Memory B cell (primary cell): ENCODE data around the gene RIMOC1.
A peak's percentile ranks its signal among the peaks of the same experiment; 100 is the strongest.

ENCODE experiments used
- ATAC-seq: fragments of 150-1000 bp; cut with Tn5 transposase; 2 replicates; pipeline ENCODE4 v1.10.0; 2021; ENCODE audit warnings: low read depth, mild to moderate bottlenecking, moderate library complexity
- DNase-seq, 2 donors: peaks; one replicate each; pipeline ENCODE4 v3.0.0; 2022; ENCODE audit warnings: low spot score in 2 of 2
- H3K27ac Mint-ChIP-seq: one replicate; pipeline ENCODE4 v1.8.0; 2022; ENCODE audit warnings: mild to moderate bottlenecking, moderate library complexity, mixed read lengths
- H3K27me3 Mint-ChIP-seq: one replicate; pipeline ENCODE4 v1.8.0; 2022; ENCODE audit warnings: mixed read lengths
- H3K36me3 Mint-ChIP-seq: one replicate; pipeline ENCODE4 v1.8.0; 2022; ENCODE audit warnings: mild to moderate bottlenecking, mixed read lengths
- H3K4me1 Mint-ChIP-seq: one replicate; pipeline ENCODE4 v1.8.0; 2022; ENCODE audit warnings: mixed read lengths
- H3K4me3 Mint-ChIP-seq: one replicate; pipeline ENCODE4 v1.8.0; 2022; ENCODE audit warnings: mild to moderate bottlenecking, moderate library complexity, mixed read lengths
- H3K9me3 Mint-ChIP-seq: one replicate; pipeline ENCODE4 v1.8.0; 2022; ENCODE audit warnings: mixed read lengths

RIMOC1 gene, protein sequence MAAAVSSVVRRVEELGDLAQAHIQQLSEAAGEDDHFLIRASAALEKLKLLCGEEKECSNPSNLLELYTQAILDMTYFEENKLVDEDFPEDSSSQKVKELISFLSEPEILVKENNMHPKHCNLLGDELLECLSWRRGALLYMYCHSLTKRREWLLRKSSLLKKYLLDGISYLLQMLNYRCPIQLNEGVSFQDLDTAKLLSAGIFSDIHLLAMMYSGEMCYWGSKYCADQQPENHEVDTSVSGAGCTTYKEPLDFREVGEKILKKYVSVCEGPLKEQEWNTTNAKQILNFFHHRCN

DNA sequence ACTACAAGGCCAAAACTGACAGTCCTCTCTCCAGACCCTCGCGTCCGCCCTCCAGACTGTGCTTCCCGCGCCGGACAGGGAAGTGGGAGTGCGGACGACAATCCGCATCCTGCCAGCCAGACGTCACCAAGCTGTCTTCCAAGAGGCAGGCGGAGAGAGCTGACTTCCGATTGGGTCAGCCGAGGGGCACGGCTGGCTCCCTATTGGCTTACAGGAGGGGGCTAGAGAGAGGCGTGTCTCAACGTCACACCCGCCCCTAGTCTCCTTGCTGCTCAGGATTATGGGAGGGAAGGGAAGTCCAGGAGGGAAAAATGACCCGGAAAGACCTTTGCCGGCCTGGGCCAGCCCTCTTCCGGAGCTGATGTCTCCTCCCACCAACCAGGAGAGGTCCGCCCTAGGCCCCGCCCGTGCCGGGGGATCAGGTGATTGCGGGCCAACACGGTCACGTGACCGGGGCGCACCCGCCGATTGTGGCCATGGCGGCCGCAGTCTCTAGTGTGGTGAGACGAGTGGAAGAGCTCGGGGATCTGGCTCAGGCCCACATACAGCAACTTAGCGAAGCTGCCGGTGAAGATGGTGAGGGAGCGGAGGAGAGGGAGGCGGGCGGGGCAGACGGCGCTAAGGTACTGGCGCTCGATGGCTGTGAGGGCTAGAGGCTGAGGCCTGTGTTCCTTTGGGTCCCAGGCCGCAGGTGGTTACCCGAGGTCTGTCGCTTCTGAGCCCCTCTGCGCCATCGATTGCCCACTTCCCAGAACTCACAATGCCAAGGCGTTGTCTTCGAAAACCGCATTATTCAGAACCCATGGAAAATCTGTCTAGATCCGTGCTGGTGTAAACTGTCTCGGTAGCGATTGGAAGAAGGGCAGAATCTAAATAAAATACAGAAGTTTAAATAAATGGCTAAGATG is at the start of gene RIMOC1:
Gene RIMOC1, plus strand, starts transcription at position 453 of the 908 bp plus-strand sequence. Its CDS starts 24 bp downstream, at position 477.
- Mint-ChIP-seq H3K9me3 (no peaks in the 10 kb centered on the region), H3K36me3 (peaks cover 9% of the 10 kb centered on the region), H3K4me1 (peaks cover 20% of the 10 kb centered on the region), H3K27me3 (no peaks in the 10 kb centered on the region), H3K27ac (peak within 1 kb of the TSS; percentile 99), H3K4me3 (peak within 1 kb of the TSS; percentile 98)
- DNase-seq, result peak; percentile 95
- ATAC-seq, result peak; percentile 87

DNA sequence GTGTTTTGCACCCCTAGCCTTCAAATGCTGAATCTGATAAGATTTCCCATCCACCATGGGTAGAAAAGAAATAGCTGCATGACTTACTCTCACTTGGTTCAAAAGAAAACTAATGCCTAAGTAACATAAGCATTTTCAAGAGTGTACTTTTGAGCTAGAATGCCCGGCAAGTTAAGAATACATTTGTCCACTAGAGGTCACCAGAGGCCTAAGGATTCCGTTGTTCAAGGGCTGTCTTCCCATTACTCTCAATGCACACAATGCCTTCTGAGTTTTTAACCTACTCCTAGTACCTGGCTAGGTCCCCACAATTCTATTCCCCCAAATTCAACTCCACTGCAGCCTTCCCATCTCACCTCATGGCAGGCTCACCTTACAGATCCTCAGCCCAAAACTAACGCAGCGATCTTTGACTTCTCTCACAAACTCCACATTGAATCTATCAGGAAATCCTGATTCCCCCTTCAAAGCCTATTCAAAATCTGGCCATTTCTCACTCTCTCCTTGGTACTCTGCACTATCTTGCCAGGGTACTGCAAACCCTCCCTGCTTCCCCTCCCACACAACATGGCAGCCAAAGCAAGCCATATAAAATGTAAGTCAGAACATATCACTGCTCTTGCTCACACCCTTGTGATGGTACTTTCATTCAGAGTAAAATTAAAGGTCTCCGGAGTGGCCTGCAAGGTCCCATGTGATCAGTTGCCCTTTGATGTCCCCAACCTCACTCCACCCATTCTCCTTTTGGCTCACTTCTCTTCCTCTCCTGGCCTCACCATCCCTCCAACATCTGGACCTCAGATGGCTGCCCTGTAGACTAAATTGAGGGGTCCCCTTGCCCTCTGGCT is 47.3 kb upstream of the RIMOC1 start:
- Mint-ChIP-seq H3K36me3 (peaks cover 9% of the 10 kb centered on the region), H3K9me3 (no peaks in the 10 kb centered on the region), H3K27me3 (no peaks in the 10 kb centered on the region), H3K27ac (no peak overlapping the region), H3K4me3 (no peak overlapping the region), H3K4me1 (peaks cover 3% of the 10 kb centered on the region)
- peak; percentile 89 for ATAC-seq
- DNase-seq, result peak; percentile 57 to 69

DNA sequence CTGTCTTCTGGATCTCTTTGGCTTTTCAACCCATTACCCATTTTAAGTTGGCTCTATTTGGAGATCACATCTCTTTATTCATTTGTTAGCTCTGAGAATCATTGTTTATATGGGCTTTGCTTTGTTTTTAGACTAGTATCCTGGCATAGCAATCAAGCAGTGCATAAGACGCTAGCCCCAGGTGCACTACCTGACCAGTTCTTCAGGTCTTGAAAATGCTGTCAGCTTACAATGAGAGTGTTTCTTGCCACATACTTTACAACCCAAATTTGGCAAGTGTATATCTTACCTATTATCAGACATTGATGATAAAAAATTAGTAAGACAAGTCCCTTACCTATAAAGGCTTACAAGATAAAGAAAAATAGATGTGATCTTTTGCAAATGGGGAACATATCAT is 46.2 kb upstream of the RIMOC1 start:
- peaks cover 3% of the 10 kb centered on the region for H3K4me1 Mint-ChIP-seq
- no peaks in the 10 kb centered on the region for H3K9me3 Mint-ChIP-seq
- no peak for DNase-seq
- peaks cover 10% of the 10 kb centered on the region for H3K36me3 Mint-ChIP-seq
- no peak for ATAC-seq
- H3K27ac Mint-ChIP-seq, result no peak overlapping the region
- H3K27me3 Mint-ChIP-seq, result no peaks in the 10 kb centered on the region
- no peak overlapping the region for H3K4me3 Mint-ChIP-seq

DNA sequence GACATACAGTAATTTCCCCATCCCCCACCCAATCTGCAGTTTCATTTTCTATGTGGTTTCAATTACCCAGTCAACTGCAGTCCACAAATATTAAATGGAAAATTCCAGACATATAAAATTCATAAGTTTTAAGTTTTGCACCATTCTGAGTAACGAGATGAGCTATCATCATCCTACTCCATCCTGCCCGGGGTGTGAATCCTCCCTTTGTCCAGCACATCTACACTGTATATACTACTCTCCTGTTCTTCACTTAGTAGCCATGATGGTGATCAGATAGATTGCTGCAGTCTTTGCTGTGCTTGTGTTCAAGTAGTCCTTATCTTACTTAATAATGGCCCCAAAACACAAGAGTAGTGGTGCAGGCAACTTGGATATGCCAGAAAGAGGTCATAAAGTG is 45.3 kb upstream of the RIMOC1 start:
- Mint-ChIP-seq H3K36me3 (peaks cover 9% of the 10 kb centered on the region), H3K4me3 (no peak overlapping the region), H3K4me1 (peaks cover 4% of the 10 kb centered on the region), H3K27me3 (no peaks in the 10 kb centered on the region), H3K9me3 (no peaks in the 10 kb centered on the region), H3K27ac (peak overlapping the region; percentile 42)
- ATAC-seq (no peak), DNase-seq (no peak)

DNA sequence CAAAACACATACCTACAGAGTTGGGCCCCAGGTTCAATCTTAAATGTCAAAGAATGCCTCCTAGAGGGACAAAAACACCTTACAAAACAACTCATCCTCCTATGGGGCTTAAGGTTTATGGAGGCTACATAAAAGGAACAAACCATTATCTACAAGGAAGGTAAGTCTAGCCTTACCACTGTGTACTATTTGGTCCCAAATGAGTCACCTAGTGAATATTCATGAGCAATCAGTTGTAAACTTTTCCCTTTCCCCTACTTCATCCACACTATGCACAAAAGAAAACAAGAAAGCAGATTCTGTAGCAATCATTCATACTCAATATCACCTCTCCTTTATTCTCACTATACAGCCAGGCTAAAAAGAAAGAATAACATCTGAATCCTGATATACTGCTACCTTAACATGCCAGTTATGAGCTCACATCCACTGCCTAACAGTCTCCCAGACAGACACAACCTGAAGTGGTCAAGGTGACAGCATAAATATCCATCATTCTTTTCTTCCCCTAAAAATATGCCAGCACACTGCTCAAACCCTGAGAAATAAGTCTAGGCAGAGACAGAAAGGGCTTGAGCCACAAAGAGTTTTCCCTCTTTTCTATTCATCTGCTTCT is 40.2 kb upstream of the RIMOC1 start:
- Mint-ChIP-seq H3K27me3 (no peaks in the 10 kb centered on the region), H3K36me3 (peaks cover 11% of the 10 kb centered on the region), H3K9me3 (no peaks in the 10 kb centered on the region), H3K27ac (peak overlapping the region; percentile 62), H3K4me3 (no peak overlapping the region), H3K4me1 (peaks cover 34% of the 10 kb centered on the region)
- no peak for ATAC-seq
- no peak for DNase-seq

DNA sequence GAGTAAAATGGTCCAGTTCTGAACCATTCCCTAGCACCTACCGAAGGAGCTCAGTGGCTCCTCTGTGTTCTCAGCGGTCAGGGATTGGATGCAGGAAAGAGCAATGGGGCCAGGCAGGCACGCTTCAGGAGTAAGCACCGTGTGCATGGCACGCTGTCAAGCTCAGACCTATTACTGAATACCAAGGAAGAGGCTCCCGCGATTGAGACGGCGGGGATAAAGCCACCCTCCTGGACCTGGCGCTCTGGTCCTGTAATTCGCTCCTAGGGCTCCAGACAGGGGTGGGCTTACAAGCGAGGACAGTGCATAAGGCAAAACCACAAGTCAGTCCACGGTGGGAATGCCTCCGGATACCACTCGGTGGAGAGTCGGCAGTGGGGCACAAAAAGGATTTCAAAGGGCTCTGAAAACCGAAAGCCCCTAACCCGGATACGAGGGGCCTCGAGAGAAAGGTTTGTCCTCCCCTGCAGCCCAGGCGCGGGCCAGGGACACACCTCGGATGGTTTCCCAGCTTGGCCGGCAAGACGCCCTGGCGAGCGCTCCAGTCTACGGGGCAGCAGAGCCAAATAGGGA is 34.9 kb upstream of the RIMOC1 start:
- no peaks in the 10 kb centered on the region for H3K27me3 Mint-ChIP-seq
- DNase-seq (no peak), ATAC-seq (no peak)
- peaks cover 4% of the 10 kb centered on the region for H3K36me3 Mint-ChIP-seq
- H3K4me1 Mint-ChIP-seq, result peaks cover 33% of the 10 kb centered on the region
- H3K9me3 Mint-ChIP-seq, result no peaks in the 10 kb centered on the region
- H3K27ac Mint-ChIP-seq, result peak overlapping the region; percentile 94
- peak overlapping the region; percentile 88 for H3K4me3 Mint-ChIP-seq

DNA sequence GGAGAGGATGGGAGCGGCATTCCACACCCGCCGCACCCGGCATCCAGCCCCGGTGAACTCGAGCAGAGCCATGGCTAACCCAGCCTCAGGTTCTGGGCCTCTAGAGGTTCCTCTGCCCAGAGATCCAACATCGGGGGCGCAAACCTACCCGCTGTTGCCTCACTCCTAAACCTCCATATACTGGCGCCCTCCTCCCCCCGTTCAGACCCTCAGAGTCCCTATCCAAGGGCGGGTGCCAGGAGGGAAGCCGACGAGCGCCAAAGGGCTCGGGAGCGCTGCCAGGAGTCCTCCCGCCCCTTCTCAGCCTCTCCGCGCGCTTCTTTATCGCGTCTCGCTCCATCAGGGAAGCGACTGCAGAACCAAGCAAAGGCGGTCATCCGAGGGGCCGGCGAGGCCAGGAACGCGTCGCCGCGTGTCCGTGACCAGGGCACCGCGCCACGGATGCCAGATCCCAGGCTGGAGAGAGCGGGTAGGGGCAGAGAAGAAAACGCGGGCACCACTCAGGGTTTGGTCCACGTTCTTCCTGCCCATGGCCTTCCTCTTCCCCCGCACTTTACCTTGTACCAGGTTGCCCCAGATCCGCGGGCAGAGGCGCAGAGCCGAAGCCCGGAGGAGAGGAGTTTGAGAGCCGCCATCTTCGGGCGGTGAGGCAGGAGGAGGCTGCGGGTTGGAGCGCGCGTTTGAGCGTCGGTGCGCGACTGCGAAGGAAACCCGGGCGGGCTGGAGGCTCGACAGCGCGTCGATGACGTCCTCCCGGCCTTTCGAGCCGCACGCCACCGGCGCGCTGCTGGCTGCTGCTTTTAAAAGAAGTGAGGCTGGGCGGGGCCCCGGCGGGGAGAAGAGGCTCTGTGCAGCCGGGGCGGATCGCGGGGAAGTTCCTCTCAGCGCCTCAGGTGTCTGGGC is 34.2 kb upstream of the RIMOC1 start, which contains the start of gene OXCT1:
Gene OXCT1, minus strand, starts transcription at position 702 of the 903 bp plus-strand sequence. Its CDS starts 67 bp downstream, at position 635.
- Mint-ChIP-seq H3K27ac (peak within 1 kb of the TSS; percentile 94), H3K36me3 (peaks cover 4% of the 10 kb centered on the region), H3K4me1 (peaks cover 29% of the 10 kb centered on the region), H3K4me3 (peak within 1 kb of the TSS; percentile 88), H3K27me3 (no peaks in the 10 kb centered on the region), H3K9me3 (no peaks in the 10 kb centered on the region)
- ATAC-seq, result peak; percentile 93
- peak; percentile 88 to 92 for DNase-seq

DNA sequence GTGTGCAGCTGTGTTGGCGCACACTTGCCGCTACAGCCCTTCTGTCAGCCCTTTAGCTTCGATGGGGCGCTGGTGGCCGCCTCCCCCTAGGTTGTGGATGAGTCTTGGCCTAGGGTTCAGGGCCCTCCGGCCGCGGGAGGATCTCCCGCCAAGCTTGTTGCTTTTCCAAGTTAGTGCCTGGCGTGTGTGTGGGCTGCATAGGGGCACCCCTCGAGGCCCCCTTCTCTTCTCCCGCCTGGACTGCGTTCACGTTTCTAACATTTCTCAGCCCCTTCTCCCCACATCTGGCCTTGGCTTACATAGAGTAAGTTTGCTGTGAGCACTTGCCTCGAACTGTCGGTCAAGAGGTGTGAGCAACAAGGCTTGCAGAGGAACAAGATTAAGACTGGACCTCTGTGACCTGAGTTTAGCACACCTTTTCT is 33.5 kb upstream of the RIMOC1 start:
- H3K9me3 Mint-ChIP-seq, result no peaks in the 10 kb centered on the region
- ATAC-seq (no peak), DNase-seq (no peak)
- peaks cover 4% of the 10 kb centered on the region for H3K36me3 Mint-ChIP-seq
- peaks cover 25% of the 10 kb centered on the region for H3K4me1 Mint-ChIP-seq
- H3K4me3 Mint-ChIP-seq, result peak overlapping the region; percentile 88
- H3K27me3 Mint-ChIP-seq, result no peaks in the 10 kb centered on the region
- H3K27ac Mint-ChIP-seq, result peak overlapping the region; percentile 94

DNA sequence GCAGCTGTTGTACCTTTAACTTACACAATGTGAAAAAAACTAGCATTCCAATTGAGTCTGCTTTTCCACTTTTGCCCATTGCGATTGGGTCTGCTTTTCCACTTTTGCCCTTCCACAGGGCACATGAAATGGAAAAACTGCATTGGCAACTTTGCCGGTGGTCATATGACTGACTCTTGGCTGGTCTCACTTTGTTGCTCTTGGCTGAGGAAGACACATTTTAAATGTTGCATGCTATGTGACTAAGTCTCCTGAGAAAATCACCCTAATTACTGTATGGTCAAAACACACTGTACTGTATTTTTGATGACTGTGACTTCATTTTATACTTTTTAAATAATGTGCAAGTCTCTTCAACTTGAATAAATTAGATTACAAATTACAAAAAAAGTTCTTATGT is 32.3 kb upstream of the RIMOC1 start:
- Mint-ChIP-seq H3K4me3 (no peak overlapping the region), H3K36me3 (peaks cover 2% of the 10 kb centered on the region), H3K27ac (no peak overlapping the region), H3K9me3 (no peaks in the 10 kb centered on the region), H3K27me3 (no peaks in the 10 kb centered on the region), H3K4me1 (peaks cover 18% of the 10 kb centered on the region)
- DNase-seq, result no peak
- no peak for ATAC-seq

DNA sequence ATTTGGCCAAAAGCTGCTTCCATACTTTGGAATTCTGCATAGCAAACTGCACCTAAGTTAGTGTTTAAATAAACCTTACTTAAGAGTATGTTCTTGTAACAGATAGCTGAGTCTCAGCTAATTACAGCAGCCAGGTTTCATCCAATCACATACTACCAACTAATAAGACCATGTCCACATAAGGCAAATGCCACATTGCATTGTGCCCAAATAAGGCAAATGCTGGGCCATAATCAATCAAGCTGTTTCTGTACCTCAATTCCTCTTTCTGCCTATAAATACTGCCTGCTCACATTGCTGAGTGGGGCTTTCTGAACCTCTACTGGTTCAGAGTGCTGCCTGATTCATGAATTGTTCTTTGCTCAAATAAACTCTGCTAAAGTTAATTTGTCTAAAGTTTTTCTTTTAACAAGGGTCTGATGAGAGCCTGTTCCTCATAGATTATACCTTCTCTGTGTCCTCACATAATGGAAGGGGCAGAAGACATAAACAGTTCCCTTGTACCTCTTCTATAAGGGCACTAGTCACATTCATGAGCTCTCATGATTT is 29.6 kb upstream of the RIMOC1 start:
- Mint-ChIP-seq H3K9me3 (no peaks in the 10 kb centered on the region), H3K4me1 (peaks cover 3% of the 10 kb centered on the region), H3K36me3 (no peaks in the 10 kb centered on the region), H3K27me3 (no peaks in the 10 kb centered on the region), H3K4me3 (no peak overlapping the region), H3K27ac (no peak overlapping the region)
- ATAC-seq (no peak), DNase-seq (no peak)

DNA sequence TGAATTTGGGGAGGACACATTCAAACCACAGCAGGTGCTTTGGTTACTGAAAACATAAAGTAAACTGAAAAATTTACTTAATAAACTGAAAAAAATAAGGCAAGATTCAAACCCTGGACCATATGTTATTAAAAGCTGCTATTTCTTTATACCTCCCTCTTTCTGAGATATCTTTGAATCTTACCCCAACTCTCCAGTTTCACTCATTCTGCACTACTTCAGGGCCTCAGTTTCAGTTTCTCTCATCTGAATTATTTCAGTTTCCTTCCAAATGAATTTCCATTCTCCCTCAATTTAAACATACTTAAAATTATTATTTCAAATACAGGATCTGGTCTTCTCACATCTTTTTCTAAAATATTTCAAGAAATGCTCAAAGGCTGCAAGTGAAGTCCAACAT is 29.0 kb upstream of the RIMOC1 start:
- H3K27ac Mint-ChIP-seq, result no peak overlapping the region
- no peaks in the 10 kb centered on the region for H3K36me3 Mint-ChIP-seq
- ATAC-seq, result no peak

DNA sequence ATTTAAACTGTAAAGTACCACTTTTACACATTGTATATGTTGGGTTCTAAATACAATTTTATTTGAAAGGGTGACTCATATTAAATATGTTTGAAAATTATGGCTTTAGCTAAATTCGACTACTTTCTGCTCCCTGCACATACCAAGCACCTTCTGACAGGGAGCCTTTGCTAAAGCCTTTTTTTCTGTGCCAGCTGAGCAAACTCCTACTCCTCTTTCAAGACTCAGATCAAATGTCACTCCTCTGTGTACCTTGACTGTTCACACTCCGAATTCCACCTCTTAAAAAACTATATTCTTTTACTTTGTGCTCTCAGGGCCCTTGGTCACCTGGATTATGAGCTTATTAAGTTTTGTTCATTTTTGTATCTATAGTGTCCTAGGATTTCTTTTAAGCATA is 27.5 kb upstream of the RIMOC1 start:
- H3K4me3 Mint-ChIP-seq, result no peak overlapping the region
- H3K27ac Mint-ChIP-seq, result no peak overlapping the region
- H3K27me3 Mint-ChIP-seq, result peaks cover 4% of the 10 kb centered on the region
- no peaks in the 10 kb centered on the region for H3K9me3 Mint-ChIP-seq
- H3K4me1 Mint-ChIP-seq, result no peaks in the 10 kb centered on the region
- H3K36me3 Mint-ChIP-seq, result no peaks in the 10 kb centered on the region
- ATAC-seq (no peak), DNase-seq (no peak)

More for the DNA sequence above, 29.0 kb upstream of the RIMOC1 start:
- Mint-ChIP-seq H3K9me3 (no peaks in the 10 kb centered on the region), H3K4me1 (peaks cover 3% of the 10 kb centered on the region), H3K27me3 (peaks cover 2% of the 10 kb centered on the region), H3K4me3 (no peak overlapping the region)
- no peak for DNase-seq
